HG03060 (cell line): ENCODE results near the gene PHLDB3.

ENCODE experiments used
- ATAC-seq: cut with Tn5 transposase; IDR thresholded peaks from one replicate; pipeline ENCODE4 v1.9.1; 2021; ENCODE audit warnings: low read depth, moderate number of reproducible peaks; ENCODE audit not compliant: unreplicated experiment

PHLDB3 gene

DNA sequence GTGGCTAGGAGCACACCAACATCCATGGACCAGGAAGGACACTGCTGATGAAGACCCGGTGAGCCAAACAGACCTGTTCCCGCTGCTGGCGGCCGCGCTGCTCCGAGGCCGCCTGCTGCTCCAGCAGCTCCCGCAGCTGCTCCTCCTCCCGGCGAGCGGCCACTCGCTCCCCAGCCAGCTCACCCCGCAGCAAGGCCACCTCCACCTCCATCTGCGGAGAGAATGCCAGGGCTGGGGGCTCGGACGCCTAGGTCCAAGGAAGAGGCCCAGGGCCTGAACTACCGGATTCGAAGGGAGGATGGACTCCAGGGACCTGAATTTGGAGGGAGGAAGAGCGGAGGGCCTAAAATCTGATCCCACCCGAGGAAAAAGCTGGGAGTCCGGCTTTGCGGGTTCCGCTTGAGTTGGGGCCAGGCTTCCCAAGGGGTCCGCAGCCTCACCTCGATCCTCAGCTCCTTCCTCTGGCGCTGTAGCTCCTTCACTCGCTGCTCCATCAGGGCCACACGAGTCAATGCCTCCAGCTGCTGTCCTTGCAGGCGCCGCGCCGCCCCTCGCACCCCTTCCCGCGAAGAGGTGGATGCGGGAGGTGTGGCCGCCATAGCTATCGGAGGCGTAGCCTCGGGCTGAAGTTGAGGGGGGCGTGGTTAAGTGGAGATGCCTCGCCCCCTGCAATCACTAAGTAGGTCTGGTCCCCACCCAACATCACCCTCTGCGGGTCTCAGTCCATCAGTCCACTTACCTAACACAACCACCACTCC is 2.7 kb downstream of the PHLDB3 start:
- ATAC-seq, result no peak

- no peak for ATAC-seq
Measured at GRCh38 chr19:43499042-43499441, 5.5 kb downstream of the PHLDB3 start.

GRCh38 chr19:43498233-43498842 is 6.2 kb downstream of the PHLDB3 start:
- ATAC-seq, result no peak

- ATAC-seq, result no peak
Measured at GRCh38 chr19:43496960-43497359, 7.6 kb downstream of the PHLDB3 start.

DNA sequence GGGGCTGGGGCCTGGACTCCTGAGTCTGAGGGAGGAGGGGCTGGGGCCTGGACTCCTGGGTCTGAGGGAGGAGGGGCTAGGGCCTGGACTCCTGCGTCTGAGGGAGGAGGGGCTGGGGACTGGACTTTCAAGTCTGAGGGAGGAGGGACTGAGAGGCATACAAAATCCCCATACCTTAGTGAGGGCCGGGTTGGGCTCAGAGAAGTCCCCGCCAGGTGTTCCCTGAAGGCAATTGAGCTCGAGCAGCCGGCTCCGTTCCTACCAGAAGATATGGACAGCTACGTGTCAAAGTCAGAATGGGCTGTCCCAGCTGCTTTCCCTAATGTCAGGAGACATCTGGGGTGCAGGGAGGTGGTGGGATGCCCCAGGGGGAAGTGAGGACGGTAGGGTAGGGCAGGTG is 9.5 kb downstream of the PHLDB3 start:
- no peak for ATAC-seq

DNA sequence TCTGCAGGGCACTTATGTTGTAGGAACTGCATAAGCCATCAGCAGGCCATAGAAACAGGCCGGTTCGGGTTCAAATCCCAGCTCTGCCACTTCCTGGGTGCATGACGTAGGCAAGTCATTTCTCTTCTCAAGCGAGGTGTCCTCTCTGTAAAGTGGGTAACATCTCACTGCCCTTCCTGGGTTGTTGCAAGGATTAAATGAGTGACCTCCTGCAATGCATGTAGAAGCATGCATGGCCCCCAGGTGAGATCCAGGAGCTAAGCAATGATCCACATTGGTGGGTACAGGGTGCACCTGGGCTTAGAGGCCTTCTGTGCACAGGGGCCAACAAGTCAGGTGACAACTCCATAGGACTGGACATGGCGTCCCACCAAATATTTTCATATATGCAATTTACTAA is 13.8 kb downstream of the PHLDB3 start:
- no peak for ATAC-seq

DNA sequence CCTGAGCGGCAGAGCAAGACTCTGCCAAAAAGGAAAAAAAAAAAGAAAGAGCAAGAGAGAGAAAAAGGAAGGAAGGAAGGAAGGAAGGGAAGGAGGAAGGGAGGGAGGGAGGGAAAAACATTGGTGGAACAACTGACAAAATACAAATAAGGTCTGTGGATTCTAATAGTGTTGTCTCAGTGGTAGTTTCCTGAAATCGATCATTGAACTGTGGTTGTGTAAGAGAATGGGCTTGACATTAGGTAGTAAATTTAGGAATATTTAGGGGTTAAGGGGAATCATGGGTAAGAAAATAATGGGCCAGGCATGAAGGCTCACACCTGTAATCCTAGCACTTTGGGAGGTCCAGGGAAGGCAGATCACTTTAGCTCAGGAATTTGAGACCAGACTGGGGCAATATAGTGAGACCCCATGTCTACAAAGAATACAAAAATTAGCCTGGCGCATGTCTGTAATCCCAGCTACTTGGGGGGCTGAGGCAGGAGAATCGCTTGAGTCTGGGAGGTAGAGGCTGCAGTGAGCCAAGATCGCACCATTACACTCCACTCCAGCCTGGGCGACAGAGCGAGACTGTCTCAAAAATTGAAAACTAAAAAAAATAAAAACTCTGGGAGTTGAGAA is 14.5 kb downstream of the PHLDB3 start:
- ATAC-seq, result no peak

DNA sequence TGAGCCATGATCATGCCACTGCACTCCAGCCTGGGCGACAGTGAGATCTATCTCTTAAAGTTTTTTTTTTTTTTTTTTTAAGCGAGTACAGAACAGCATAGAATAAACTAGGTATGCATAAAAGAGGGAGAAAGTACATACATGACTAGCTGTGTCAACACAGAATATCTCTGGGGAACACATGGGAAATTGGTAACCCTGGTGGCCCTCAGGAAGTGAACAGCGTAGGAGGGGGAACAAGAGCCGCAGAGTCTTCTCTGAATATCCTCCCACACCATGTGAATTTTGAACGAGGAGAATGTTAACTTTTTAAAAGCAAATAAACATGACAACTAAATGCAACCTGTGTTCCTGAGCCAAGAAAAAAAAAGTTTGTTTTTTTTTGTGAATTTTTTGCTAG is 15.2 kb downstream of the PHLDB3 start:
- ATAC-seq, result no peak

DNA sequence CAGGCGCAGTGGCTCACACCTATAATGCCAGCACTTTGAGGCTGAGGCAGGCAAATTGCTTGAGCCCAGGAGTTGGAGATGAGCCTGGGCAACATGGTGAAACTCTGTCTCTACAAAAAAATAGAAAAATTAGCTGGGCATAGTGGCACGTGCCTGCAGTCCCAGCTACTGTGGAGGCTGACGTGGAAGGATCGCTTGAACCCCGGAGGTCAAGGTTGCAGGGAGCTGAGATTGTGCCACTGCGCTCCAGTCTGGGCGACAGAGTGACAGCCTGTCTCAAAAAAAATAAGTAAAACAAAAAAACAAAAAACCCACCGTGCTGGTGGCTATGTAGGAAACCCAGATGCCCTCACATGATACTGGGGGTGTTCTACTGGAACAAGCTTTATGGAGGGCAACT is 16.4 kb downstream of the PHLDB3 start:
- no peak for ATAC-seq

DNA sequence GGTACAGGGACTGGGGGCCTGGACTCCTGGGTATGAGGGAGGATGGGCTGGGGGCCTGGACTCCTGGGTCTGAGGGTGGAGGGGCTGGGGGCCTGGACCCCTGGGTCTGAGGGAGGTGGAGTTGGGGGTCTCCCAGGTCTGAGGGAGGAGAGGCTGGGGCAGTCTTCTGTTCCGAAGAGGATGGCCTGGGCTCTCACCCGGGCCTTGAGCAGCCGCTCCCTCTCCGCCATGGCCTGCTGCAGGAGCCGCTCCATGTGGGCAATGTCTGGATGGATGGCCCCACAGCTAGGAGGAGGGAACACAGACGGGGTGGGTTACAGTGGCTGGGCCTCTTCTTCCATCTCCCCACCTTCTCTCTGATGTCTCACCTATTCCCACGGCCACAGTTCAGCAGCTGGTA is 18.1 kb downstream of the PHLDB3 start:
- ATAC-seq, result no peak

GRCh38 chr19:43485951-43486350 is 18.6 kb downstream of the PHLDB3 start:
- no peak for ATAC-seq

DNA sequence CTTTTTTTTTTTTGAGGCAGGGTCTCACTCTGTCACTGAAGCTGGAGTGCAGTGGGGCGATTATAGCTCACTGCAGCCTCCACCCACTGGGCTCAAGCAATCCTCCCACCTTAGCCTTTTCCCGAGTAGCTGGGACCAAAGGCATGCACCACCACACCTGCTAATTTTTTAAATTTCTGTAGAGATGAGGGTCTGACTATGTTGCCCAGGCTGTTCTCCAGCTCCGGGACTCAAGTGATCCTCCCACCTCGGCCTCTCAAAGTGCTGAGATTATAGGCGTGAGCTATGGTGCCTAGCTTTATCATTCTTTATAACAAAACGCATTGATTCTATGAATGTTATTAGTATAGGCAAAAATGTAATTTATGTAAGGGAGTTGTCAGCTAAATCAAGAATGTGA is 21.3 kb downstream of the PHLDB3 start:
- ATAC-seq, result no peak

DNA sequence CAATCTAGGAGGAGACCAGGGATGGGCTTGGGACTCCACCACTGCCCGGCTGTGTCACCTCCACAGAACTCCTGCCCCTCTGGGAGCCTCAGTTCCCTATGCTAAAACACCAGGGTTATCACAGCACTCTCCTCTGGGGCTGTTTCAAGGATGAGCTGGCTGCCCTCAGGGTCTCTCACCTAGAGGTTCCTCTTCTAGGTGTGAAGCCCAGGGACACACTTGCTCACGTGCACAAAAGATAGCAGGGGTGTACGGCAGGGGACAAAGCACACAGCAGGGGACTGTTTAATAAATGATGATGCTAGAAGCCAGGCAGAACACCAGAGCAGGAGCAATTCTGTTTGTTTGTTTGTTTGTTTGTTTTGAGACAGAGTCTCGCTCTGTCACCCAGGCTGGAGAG is 22.4 kb downstream of the PHLDB3 start:
- ATAC-seq, result no peak

- no peak for ATAC-seq
Measured at GRCh38 chr19:43481701-43482100, 22.8 kb downstream of the PHLDB3 start.

GRCh38 chr19:43480574-43480973 is 24.0 kb downstream of the PHLDB3 start:
- no peak for ATAC-seq

DNA sequence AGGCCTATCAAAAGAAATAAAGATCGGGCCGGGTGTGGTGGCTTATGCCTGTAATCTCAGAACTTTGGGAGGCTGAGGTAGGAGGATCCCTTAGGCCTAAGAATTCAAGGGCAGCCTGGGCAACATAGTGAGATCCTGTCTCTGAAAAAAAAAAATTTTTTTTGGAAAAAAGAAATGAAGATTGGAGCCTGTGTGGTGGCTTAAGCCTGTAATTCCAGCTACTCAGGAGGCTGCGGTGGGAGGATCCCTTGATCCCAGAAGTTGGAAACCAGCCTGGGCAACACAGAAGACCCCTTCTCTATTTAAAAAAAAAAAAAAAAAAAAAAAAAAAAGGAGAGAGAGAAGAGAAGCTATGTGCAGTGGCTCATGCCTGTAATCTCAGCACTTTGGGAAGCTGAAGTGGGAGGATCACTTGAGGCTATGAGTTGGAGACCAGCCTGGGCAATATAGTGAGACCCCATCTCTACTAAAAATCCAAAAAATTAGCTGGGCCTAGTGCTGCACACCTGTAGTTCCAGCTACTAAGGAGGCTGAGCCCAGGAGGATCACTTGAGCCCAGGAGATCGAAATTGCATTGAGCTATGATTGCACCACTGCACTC is 24.5 kb downstream of the PHLDB3 start:
- no peak for ATAC-seq

GRCh38 chr19:43479226-43479625 is 25.3 kb downstream of the PHLDB3 start:
- ATAC-seq, result no peak

GRCh38 chr19:43478323-43478722 is 26.2 kb downstream of the PHLDB3 start:
- ATAC-seq, result no peak

- ATAC-seq, result no peak
Measured at GRCh38 chr19:43476606-43477005, 27.9 kb downstream of the PHLDB3 start.

DNA sequence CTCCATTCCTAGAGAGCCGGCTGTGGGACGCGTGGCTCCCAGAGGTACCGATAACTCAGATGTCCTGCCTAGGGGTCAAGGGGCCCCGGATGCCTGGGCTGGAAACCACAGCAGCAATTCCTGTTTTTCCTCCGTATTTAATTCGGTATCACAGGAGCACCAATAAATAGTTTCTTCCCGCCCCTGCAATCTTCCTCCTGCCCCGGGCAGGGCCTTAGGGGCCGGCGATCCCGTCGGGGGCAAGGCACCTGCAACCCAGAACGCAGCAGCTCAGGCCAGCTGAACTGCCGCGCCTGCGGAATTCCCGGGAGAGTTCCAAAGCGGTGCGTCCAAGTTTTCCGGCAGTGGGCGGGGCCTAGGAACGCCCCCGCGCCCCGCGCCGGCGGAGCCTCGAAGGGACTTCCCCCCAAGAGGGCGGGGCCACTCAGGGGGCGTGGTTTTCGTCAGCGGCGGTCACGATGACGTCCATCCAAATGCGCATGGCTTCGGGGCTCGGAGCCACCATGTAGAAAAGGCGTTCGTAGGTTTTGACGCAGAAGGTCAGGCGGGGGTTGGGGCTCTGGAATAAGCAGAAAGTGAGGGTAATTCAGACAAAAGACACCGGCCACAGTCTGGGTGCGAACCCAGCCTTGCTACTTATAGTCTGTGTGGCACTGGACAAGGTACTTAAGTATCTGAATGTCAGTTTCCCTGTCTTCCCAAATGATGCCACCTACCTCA is 29.4 kb downstream of the PHLDB3 start:
- no peak for ATAC-seq

DNA sequence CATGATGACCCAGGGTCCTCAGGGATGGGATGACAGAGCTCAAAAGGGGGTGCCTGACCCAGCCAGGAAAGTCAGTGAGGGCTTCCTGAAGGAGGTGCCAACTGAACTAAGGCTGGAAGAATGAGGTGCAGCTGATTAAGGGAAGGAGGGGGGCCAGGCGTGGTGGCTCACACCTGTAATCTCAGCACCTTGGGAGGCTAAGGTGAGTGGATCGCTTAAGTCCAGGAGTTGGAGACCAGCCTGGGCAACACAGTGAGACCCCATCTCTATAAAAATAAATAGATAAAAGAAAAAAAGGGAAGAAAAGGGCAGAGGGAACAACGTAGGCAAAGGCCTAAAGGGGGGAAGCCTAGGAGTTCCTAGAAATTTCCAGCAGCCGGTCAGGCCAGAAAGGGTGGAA is 30.1 kb downstream of the PHLDB3 start:
- no peak for ATAC-seq
